Trophoblast cell (in vitro differentiated cells and primary cell): ENCODE results near the gene ABCB4.

Source experiments
- DNase-seq, 2 donors: peaks; one replicate each; pipeline ENCODE4 v3.0.0-alpha.2; 2016
- H2AFZ ChIP-seq: 2 replicates; pipeline ENCODE4 v1.6.1; 2013; ENCODE audit warnings: low read length, moderate library complexity, mild to moderate bottlenecking; ENCODE audit not compliant: insufficient read depth, poor library complexity
- H2AK5ac ChIP-seq: 2 replicates; pipeline ENCODE4 v1.6.1; 2013; ENCODE audit warnings: mild to moderate bottlenecking, low read length
- H2BK120ac ChIP-seq: 2 replicates; pipeline ENCODE4 v1.6.1; 2013; ENCODE audit warnings: low read length, mild to moderate bottlenecking, moderate library complexity; ENCODE audit not compliant: insufficient read depth, poor library complexity
- H2BK12ac ChIP-seq: 2 replicates; pipeline ENCODE4 v1.6.1; 2013; ENCODE audit warnings: mild to moderate bottlenecking, low read length, moderate library complexity
- H2BK5ac ChIP-seq: 2 replicates; pipeline ENCODE4 v1.6.1; 2013; ENCODE audit warnings: low read length, low read depth, moderate library complexity, mild to moderate bottlenecking; ENCODE audit not compliant: poor library complexity
- H3K14ac ChIP-seq: 2 replicates; pipeline ENCODE4 v1.6.1; 2013; ENCODE audit warnings: mild to moderate bottlenecking, low read length
- H3K18ac ChIP-seq: 2 replicates; pipeline ENCODE4 v1.6.1; 2013; ENCODE audit warnings: mild to moderate bottlenecking, low read length
- H3K23ac ChIP-seq: 2 replicates; pipeline ENCODE4 v1.6.1; 2013; ENCODE audit warnings: low read length
- H3K27ac ChIP-seq: 2 replicates; pipeline ENCODE4 v1.5.1; 2013; ENCODE audit warnings: low read depth, mild to moderate bottlenecking, inconsistent platforms, low read length, moderate library complexity
- H3K27me3 ChIP-seq: 2 replicates; pipeline ENCODE4 v1.6.1; 2013; ENCODE audit warnings: inconsistent platforms, mild to moderate bottlenecking, low read length, moderate library complexity; ENCODE audit not compliant: insufficient read depth
- H3K36me3 ChIP-seq, 2 experiments: 1 replicate in 1 of 2; 2 replicates in 1 of 2; pipeline ENCODE4 v1.6.1; 2013; ENCODE audit warnings: low read length in 2 of 2, mild to moderate bottlenecking in 2 of 2, moderate library complexity in 1 of 2; ENCODE audit not compliant: insufficient read depth in 2 of 2, control insufficient read depth in 1 of 2
- H3K4ac ChIP-seq: 2 replicates; pipeline ENCODE4 v1.6.1; 2013; ENCODE audit warnings: low read depth, mild to moderate bottlenecking, low read length, moderate library complexity
- H3K4me1 ChIP-seq, 2 experiments: 1 replicate in 1 of 2; 2 replicates in 1 of 2; pipeline ENCODE4 v1.6.1; 2013; ENCODE audit warnings: low read length in 2 of 2, mild to moderate bottlenecking in 2 of 2, moderate library complexity in 1 of 2; ENCODE audit not compliant: insufficient read depth in 2 of 2, control insufficient read depth in 1 of 2
- H3K4me2 ChIP-seq: 2 replicates; pipeline ENCODE4 v1.6.1; 2013; ENCODE audit warnings: inconsistent platforms, mild to moderate bottlenecking, low read length, moderate library complexity
- H3K4me3 ChIP-seq: 2 replicates; pipeline ENCODE4 v1.5.1; 2013; ENCODE audit warnings: mild to moderate bottlenecking, low read depth, low read length, inconsistent platforms
- H3K79me1 ChIP-seq: one replicate; pipeline ENCODE4 v1.6.1; 2013; ENCODE audit warnings: low read length
- H3K79me2 ChIP-seq: 2 replicates; pipeline ENCODE4 v1.6.1; 2013; ENCODE audit warnings: low read length, mild to moderate bottlenecking; ENCODE audit not compliant: control insufficient read depth, insufficient read depth, poor library complexity
- H3K9ac ChIP-seq: 2 replicates; pipeline ENCODE4 v1.6.1; 2013; ENCODE audit warnings: mild to moderate bottlenecking, low read length
- H3K9me3 ChIP-seq: 2 replicates; pipeline ENCODE4 v1.6.1; 2013; ENCODE audit warnings: low read depth, mild to moderate bottlenecking, control low read depth, inconsistent platforms, low read length; ENCODE audit not compliant: insufficient read depth
- H4K12ac ChIP-seq: 2 replicates; pipeline ENCODE4 v1.6.1; 2013; ENCODE audit warnings: low read depth, mild to moderate bottlenecking, low read length, moderate library complexity
- H4K8ac ChIP-seq: 2 replicates; pipeline ENCODE4 v1.6.1; 2013; ENCODE audit warnings: low read depth, mild to moderate bottlenecking, low read length, moderate library complexity
- H4K91ac ChIP-seq: one replicate; pipeline ENCODE4 v1.6.1; 2013; ENCODE audit warnings: low read depth, mild to moderate bottlenecking, low read length, moderate library complexity
- WGBS: extraction: QIAGEN DNeasy Blood & Tissue Kit; methylation state at CpG from one replicate; pipeline ENCODE4 v1.1.7; 2013; ENCODE audit warnings: missing lambda C conversion rate; ENCODE audit not compliant: insufficient read length, insufficient coverage; ENCODE audit errors: extremely low coverage; 5-methylcytosine and 5-hydroxymethylcytosine counted together

Gene ABCB4

DNA sequence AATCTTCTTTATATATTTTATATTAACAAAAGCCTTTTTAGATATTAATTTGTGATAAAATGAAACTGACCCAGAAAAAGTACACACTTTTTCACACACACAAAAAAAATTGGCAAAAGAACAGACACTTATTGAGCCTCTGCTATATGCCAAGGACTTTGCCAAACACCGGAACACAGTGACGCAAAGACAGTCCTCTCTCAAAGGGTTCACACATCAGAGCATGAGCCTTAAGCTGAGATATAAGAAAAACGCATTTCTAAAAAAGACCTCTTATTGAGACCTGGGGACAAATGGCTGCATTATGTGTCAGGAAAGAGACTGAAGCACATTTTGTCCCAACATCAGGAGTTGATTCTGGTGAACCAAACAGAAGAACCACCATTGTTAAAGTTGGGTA lies 24.0 kb upstream of the ABCB4 start:
- H3K9ac ChIP-seq: no peak overlapping the region
- H3K27me3 ChIP-seq: no peaks in the 10 kb centered on the region
- no peak overlapping the region for H2AK5ac ChIP-seq
- H3K36me3 ChIP-seq: no peaks in the 10 kb centered on the region
- no peak for DNase-seq
- H4K91ac ChIP-seq: no peak overlapping the region
- H3K9me3 ChIP-seq: no peaks in the 10 kb centered on the region
- no peak overlapping the region for H3K4ac ChIP-seq
- no peak overlapping the region for H3K14ac ChIP-seq
- H3K79me1 ChIP-seq: no peaks in the 10 kb centered on the region
- no peaks in the 10 kb centered on the region for H3K4me1 ChIP-seq
- WGBS: no CpG with 5 or more reads among the region's 3 CpGs
- H3K27ac ChIP-seq: no peak overlapping the region
- no peak overlapping the region for H4K8ac ChIP-seq
- H3K23ac ChIP-seq: no peak overlapping the region
- no peak overlapping the region for H2BK5ac ChIP-seq
- no peak overlapping the region for H3K18ac ChIP-seq
- H4K12ac ChIP-seq: no peak overlapping the region
- H3K4me3 ChIP-seq: no peak overlapping the region
- H2BK12ac ChIP-seq: no peak overlapping the region
- H2AFZ ChIP-seq: no peak overlapping the region
- no peaks in the 10 kb centered on the region for H3K79me2 ChIP-seq
- H2BK120ac ChIP-seq: no peak overlapping the region
- no peak overlapping the region for H3K4me2 ChIP-seq

DNA sequence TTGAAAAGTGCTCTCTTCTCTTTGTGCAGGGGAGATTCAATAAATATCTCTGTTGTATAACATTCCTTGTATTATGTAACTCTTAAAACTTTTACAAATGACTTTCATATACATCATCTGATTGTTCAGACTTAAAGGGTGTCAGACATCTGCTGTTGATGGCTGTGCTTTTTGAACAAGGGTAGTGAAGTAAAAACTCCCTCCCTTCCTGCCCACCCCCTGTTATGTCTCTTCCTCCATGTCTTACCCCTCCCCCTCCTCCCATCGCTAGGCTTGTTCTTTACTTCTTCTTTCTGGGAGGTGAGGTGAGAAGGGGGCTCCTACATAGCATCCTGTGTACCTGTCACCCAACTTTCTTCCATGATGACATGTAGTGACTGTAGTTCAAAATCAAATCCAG lies 23.4 kb upstream of the ABCB4 start:
- Histone ChIP-seq H2BK5ac (no peak overlapping the region), H3K14ac (no peak overlapping the region), H3K4ac (no peak overlapping the region), H3K4me1 (no peaks in the 10 kb centered on the region), H3K27me3 (no peaks in the 10 kb centered on the region), H3K36me3 (no peaks in the 10 kb centered on the region), H4K91ac (no peak overlapping the region), H3K79me1 (no peaks in the 10 kb centered on the region), H4K8ac (no peak overlapping the region), H2AK5ac (no peak overlapping the region), H2BK120ac (no peak overlapping the region), H3K27ac (no peak overlapping the region), H3K23ac (no peak overlapping the region), H3K79me2 (no peaks in the 10 kb centered on the region), H3K4me2 (no peak overlapping the region), H3K9ac (no peak overlapping the region), H4K12ac (no peak overlapping the region), H2AFZ (no peak overlapping the region), H2BK12ac (no peak overlapping the region), H3K4me3 (no peak overlapping the region), H3K18ac (no peak overlapping the region), H3K9me3 (no peaks in the 10 kb centered on the region)
- WGBS: no CpG with 5 or more reads among the region's 1 CpG
- DNase-seq: no peak

DNA sequence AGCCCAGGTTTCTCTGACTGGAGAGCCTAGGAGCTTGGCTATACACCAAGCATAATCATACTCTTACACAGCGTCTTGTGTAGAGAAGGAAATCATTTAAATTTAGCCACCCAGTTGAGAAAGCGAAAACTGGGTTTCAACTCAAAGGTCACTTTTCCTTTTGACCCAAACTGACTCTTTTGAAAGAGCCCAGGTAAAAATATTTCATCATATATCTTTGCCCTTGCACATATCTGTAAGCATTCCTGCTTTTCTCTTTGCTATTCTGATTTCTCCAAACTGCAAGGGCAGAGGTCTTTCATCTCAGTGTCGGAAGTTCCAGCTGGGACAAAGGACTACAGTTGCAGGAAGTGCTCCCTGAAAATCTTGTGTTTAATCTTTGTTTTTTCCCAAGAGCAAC lies 22.0 kb upstream of the ABCB4 start:
- Histone ChIP-seq H3K79me1 (no peaks in the 10 kb centered on the region), H2AFZ (no peak overlapping the region)
- WGBS: no CpG with 5 or more reads among the region's 3 CpGs

DNA sequence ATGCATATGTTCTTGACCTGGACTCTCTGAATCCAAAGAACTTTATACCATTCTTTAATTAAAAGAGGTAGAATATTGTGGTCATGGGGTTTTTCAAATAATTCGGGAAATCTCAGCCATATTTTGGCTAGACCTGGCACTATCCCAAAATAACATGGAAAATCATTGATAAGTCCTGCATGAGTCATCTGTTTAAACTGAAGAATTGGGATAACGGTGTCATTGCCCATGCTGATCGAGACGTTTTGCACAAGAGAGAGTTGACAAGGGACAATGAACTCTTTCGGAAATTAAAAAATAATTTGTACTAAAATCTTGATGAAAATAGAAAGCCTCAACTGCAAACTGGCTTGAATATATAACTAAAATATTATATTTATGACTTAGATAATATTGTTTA lies 19.9 kb upstream of the ABCB4 start:
- Histone ChIP-seq H3K79me1 (no peaks in the 10 kb centered on the region), H3K4me3 (no peak overlapping the region), H3K27ac (no peak overlapping the region), H3K23ac (no peak overlapping the region), H2BK12ac (no peak overlapping the region), H3K9ac (no peak overlapping the region), H4K12ac (no peak overlapping the region), H2BK120ac (no peak overlapping the region), H3K36me3 (no peaks in the 10 kb centered on the region), H3K14ac (no peak overlapping the region), H3K27me3 (no peaks in the 10 kb centered on the region), H2AFZ (no peak overlapping the region), H3K4ac (no peak overlapping the region), H4K8ac (no peak overlapping the region), H3K9me3 (no peaks in the 10 kb centered on the region), H2AK5ac (no peak overlapping the region), H3K18ac (no peak overlapping the region), H3K4me1 (no peaks in the 10 kb centered on the region), H4K91ac (no peak overlapping the region), H3K4me2 (no peak overlapping the region), H2BK5ac (no peak overlapping the region), H3K79me2 (no peaks in the 10 kb centered on the region)
- WGBS: no CpG with 5 or more reads among the region's 5 CpGs
- no peak for DNase-seq

More for the DNA sequence above, 22.0 kb upstream of the ABCB4 start:
- no peaks in the 10 kb centered on the region for H3K4me1 ChIP-seq
- no peak overlapping the region for H3K23ac ChIP-seq
- no peak overlapping the region for H3K14ac ChIP-seq
- H2BK120ac ChIP-seq: no peak overlapping the region
- no peak overlapping the region for H3K9ac ChIP-seq
- no peak overlapping the region for H3K4ac ChIP-seq
- no peak overlapping the region for H4K91ac ChIP-seq
- no peak overlapping the region for H3K18ac ChIP-seq
- H3K27me3 ChIP-seq: no peaks in the 10 kb centered on the region
- H3K9me3 ChIP-seq: no peaks in the 10 kb centered on the region
- no peak overlapping the region for H2AK5ac ChIP-seq
- no peak overlapping the region for H4K8ac ChIP-seq
- DNase-seq: no peak
- H2BK12ac ChIP-seq: no peak overlapping the region
- H3K36me3 ChIP-seq: no peaks in the 10 kb centered on the region
- no peaks in the 10 kb centered on the region for H3K79me2 ChIP-seq
- no peak overlapping the region for H4K12ac ChIP-seq
- H3K4me2 ChIP-seq: no peak overlapping the region
- no peak overlapping the region for H3K4me3 ChIP-seq
- no peak overlapping the region for H2BK5ac ChIP-seq
- no peak overlapping the region for H3K27ac ChIP-seq
